ENCODE results near the gene HLA-C.
"Not testable (repeated sequence)": the region's sequence is repeated elsewhere in the genome, so short reads cannot be mapped to it uniquely, and the experiment has no call there.

HLA-C gene

GRCh38 chr6:31268836-31269235 lies 3.1 kb downstream of the HLA-C start:
- DNase-seq = no peak

- no peak for DNase-seq
Measured at GRCh38 chr6:31268369-31268765, 3.5 kb downstream of the HLA-C start.

- DNase-seq = no peak
Measured at GRCh38 chr6:31267651-31268368, 4.1 kb downstream of the HLA-C start.

GRCh38 chr6:31266567-31267360 lies 5.1 kb downstream of the HLA-C start:
- no peak for DNase-seq

GRCh38 chr6:31265926-31266325 lies 6.0 kb downstream of the HLA-C start:
- DNase-seq = no peak

GRCh38 chr6:31263346-31263933 lies 8.5 kb downstream of the HLA-C start:
- not testable (repeated sequence) for DNase-seq

GRCh38 chr6:31259995-31260394 lies 11.9 kb downstream of the HLA-C start:
- DNase-seq = not testable (repeated sequence)

- no peak for DNase-seq
Measured at GRCh38 chr6:31252625-31253024, 19.3 kb downstream of the HLA-C start.

- DNase-seq = no peak
Measured at GRCh38 chr6:31251261-31251660, 20.6 kb downstream of the HLA-C start.

GRCh38 chr6:31249184-31249583 lies 22.7 kb downstream of the HLA-C start:
- no peak for DNase-seq

- no peak for DNase-seq
Measured at GRCh38 chr6:31247813-31248212, 24.1 kb downstream of the HLA-C start.

- no peak for DNase-seq
Measured at GRCh38 chr6:31246051-31246521, 25.8 kb downstream of the HLA-C start.

- DNase-seq = no peak
Measured at GRCh38 chr6:31243508-31243907, 28.4 kb downstream of the HLA-C start.

- DNase-seq = no peak
Measured at GRCh38 chr6:31239854-31240253, 32.0 kb downstream of the HLA-C start.

- not testable (repeated sequence) for DNase-seq
Measured at GRCh38 chr6:31234101-31234500, 37.8 kb downstream of the HLA-C start.

- no peak for DNase-seq
Measured at GRCh38 chr6:31228476-31228875, 43.4 kb downstream of the HLA-C start.

- no peak for DNase-seq
Measured at GRCh38 chr6:31227143-31227542, 44.7 kb downstream of the HLA-C start.

- no peak for DNase-seq
Measured at GRCh38 chr6:31225735-31226134, 46.2 kb downstream of the HLA-C start.

GRCh38 chr6:31222496-31222895 lies 49.4 kb downstream of the HLA-C start:
- DNase-seq = no peak

Data from femur (tissue), 1 donor.